K562 (cell line): Measurements from ENCODE around the gene SPOCK2.

Experiments used
- DPF2 ChIP-seq: fragments of 450-650 bp; IDR thresholded peaks from 2 replicates; pipeline ENCODE4 v1.6.1; 2016
- TF ChIP-seq, protein P1 (sequence below), 2 experiments: fragments of 450-650 bp; formaldehyde crosslinking in 1 of 2; IDR thresholded peaks; 2 replicates each; pipeline versions ENCODE4 v1.4.0 to v1.6.1; 2014 to 2020; ENCODE audit warnings: mild to moderate bottlenecking in 2 of 2, borderline replicate concordance in 1 of 2, low read depth in 1 of 2
- TF ChIP-seq, protein P2 (sequence below): fragments of 450-650 bp; IDR thresholded peaks from 2 replicates; pipeline ENCODE4 v1.6.1; 2018; ENCODE audit not compliant: partially characterized antibody

DNA sequence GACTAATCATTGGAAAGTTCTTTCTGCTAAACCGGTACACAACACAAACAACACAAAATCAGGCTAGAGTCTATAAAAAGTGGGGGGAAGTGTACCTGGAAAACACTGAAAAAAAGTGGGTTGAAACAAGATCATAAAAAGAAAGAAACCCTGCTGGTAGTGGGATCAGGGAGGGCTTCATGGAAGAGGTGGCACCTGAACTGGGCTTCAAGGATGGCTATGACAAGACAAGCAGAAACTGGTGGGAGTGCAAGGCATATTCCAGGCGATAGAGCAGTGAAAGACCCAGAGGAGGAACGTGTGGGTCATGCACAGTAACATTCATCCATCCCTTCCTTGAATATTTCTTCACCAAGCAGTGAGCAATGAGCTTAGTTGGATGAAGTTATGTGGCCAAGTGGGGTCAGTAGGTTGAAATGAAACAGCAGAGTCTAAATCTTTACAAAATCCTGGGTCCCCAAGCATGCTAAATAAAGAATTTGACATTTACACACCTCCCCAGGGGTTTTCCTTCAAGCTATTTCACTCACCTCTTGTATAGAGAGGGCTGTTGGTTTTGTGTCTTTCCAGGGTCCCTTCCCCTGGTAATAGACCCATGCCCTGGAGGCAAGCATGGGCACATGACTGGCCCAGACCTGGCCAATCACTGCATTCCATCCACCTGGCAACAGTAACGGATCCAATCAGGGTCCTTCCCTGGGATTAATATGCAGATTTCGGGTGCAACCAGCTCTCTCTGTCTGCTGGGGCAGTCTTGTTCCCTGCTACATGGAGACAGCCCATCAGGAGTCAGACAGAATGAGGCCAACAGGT lies 38.2 kb downstream of the SPOCK2 start:
- TF ChIP-seq, protein P1, sequence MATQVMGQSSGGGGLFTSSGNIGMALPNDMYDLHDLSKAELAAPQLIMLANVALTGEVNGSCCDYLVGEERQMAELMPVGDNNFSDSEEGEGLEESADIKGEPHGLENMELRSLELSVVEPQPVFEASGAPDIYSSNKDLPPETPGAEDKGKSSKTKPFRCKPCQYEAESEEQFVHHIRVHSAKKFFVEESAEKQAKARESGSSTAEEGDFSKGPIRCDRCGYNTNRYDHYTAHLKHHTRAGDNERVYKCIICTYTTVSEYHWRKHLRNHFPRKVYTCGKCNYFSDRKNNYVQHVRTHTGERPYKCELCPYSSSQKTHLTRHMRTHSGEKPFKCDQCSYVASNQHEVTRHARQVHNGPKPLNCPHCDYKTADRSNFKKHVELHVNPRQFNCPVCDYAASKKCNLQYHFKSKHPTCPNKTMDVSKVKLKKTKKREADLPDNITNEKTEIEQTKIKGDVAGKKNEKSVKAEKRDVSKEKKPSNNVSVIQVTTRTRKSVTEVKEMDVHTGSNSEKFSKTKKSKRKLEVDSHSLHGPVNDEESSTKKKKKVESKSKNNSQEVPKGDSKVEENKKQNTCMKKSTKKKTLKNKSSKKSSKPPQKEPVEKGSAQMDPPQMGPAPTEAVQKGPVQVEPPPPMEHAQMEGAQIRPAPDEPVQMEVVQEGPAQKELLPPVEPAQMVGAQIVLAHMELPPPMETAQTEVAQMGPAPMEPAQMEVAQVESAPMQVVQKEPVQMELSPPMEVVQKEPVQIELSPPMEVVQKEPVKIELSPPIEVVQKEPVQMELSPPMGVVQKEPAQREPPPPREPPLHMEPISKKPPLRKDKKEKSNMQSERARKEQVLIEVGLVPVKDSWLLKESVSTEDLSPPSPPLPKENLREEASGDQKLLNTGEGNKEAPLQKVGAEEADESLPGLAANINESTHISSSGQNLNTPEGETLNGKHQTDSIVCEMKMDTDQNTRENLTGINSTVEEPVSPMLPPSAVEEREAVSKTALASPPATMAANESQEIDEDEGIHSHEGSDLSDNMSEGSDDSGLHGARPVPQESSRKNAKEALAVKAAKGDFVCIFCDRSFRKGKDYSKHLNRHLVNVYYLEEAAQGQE (IDR thresholded peaks at IDR 0.05; ENCODE audit: borderline replicate concordance) = no peak
- TF ChIP-seq, protein P1 (CRISPR knock-in tag; IDR thresholded peaks at IDR 0.05; ENCODE audit: low read depth) = no peak
- TF ChIP-seq, protein P2, sequence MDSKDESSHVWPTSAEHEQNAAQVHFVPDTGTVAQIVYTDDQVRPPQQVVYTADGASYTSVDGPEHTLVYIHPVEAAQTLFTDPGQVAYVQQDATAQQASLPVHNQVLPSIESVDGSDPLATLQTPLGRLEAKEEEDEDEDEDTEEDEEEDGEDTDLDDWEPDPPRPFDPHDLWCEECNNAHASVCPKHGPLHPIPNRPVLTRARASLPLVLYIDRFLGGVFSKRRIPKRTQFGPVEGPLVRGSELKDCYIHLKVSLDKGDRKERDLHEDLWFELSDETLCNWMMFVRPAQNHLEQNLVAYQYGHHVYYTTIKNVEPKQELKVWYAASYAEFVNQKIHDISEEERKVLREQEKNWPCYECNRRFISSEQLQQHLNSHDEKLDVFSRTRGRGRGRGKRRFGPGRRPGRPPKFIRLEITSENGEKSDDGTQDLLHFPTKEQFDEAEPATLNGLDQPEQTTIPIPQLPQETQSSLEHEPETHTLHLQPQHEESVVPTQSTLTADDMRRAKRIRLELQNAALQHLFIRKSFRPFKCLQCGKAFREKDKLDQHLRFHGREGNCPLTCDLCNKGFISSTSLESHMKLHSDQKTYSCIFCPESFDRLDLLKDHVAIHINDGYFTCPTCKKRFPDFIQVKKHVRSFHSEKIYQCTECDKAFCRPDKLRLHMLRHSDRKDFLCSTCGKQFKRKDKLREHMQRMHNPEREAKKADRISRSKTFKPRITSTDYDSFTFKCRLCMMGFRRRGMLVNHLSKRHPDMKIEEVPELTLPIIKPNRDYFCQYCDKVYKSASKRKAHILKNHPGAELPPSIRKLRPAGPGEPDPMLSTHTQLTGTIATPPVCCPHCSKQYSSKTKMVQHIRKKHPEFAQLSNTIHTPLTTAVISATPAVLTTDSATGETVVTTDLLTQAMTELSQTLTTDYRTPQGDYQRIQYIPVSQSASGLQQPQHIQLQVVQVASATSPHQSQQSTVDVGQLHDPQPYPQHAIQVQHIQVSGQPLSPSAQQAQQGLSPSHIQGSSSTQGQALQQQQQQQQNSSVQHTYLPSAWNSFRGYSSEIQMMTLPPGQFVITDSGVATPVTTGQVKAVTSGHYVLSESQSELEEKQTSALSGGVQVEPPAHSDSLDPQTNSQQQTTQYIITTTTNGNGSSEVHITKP = no peak
- TF ChIP-seq DPF2 = no peak
